GM10266 (cell line): ENCODE results near the gene OCRL.

Experiments used
- DNase-seq: peaks from one replicate; pipeline ENCODE4 v3.0.0; 2012; ENCODE audit errors: extremely low spot score
- CTCF ChIP-seq: IDR thresholded peaks from 2 replicates; pipeline ENCODE4 v1.5.1; 2012; ENCODE audit warnings: mild to moderate bottlenecking, low read depth; ENCODE audit not compliant: control insufficient read depth, insufficient read depth; ENCODE audit errors: missing control alignments

Gene OCRL

DNA sequence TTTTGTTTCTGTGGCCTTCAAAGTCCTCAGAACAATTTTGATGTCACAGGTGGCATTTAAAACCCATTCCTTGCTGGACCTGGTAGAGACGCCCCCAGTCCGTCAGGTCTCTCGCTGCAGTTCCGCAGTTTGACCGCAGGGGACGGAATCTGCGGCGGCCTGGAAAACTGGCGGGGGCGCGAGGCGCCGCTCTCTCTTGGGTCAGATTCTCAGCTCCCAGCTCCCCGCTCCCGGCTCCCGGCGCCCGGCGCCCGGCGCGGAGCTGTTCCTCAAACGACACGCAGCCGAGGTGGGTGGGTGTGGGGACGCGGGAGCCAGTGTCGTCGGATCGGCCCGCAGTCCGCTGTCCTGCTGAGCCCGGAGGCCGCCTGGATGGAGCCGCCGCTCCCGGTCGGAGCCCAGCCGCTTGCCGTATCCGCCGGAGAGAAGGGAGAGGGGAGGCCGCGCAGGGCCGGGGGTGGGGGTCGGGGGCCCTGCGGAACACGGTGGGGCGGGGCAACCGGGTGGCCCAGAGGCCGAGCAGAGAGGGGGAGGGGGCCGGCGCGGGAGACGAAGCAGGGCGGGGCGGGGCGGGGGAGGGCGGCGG, at the start of gene OCRL:
Gene OCRL, plus strand, starts transcription at position 192 of the 586 bp plus-strand sequence. Its CDS starts 181 bp downstream, at position 373.
- peak; percentile 78 for DNase-seq

DNA sequence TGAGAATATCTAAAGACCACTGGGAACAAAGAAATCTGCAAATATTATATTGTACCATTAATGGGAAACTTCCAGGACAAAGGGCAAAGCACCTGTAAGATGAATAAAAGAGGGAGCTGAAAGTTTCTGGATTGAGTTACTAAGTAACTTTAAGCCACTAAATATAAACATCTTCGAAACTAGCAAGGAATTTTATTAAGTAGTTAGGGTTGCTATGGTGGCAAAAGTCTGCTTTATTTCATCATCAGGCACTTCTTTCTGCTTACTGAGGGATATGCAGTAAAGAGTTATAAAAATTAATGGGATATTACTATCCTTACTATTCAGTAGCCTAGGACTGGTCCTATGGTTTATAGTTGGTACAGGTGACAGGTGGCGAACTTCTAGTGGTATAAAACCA, 49.7 kb upstream of the OCRL start:
- DNase-seq, result no peak
- no peak for TF ChIP-seq CTCF

More for the DNA sequence above, at the start of gene OCRL:
- peak; percentile 61 for TF ChIP-seq CTCF

- no peak for TF ChIP-seq CTCF
- DNase-seq, result no peak
Measured at GRCh38 chrX:129493643-129494042, 46.4 kb upstream of the OCRL start.

GRCh38 chrX:129494887-129495286, 45.2 kb upstream of the OCRL start:
- no peak for TF ChIP-seq CTCF
- DNase-seq, result no peak

- DNase-seq, result no peak
- no peak for TF ChIP-seq CTCF
Measured at GRCh38 chrX:129495900-129496299, 44.2 kb upstream of the OCRL start.

DNA sequence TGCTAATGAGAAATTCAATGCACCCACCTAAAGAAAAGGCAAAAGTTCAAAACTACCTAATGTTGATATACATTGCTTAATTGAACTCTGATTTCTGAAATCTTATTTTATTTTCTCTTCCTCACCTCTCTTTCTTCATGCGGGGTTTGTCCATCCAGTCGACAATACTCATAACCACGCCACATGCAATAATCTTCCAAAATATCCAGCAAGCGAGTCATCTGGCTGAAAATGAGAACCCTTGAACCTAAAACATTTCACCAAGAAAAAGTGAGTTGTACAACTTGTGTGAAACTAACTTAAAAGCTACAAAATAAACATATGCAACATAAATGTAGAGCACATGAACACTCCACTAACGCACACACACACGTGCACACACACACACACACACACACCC, 43.4 kb upstream of the OCRL start:
- DNase-seq, result no peak
- TF ChIP-seq CTCF, result no peak

DNA sequence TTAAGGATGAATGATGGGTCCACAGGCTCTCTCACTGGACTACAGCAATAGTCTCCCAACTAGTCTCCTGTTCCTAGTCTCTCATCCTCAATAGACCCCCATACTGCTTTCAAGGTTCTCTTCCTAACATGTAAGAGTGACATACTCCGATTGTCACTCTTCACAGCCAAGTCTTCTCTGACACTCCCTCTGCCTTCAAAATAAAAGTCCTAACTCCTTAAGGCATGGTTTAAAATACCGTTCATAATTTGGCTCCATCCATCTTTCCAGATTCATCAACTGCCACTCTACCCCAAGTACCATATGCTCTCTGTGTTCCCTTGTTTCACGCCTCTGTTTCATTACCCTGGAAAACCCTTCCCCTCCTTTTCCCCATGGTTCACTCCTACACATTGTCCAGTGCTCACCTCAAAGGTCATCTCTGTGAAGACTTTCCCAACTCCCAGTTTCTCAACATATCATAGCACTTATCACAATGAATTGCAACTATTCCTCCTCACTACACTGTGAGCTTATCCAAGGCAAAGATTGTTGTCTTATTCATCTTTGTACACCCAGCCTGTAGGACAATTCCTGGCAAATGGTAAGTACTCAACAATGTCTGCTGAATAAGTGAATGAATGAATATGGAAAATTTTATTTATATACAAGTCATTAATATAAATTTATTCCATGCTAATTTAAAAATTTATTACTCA, 42.8 kb upstream of the OCRL start:
- DNase-seq, result no peak
- no peak for TF ChIP-seq CTCF
